Right lobe of liver (tissue), 4 donors: Measurements from ENCODE around the gene CC2D2B.

Source experiments
- CTCF ChIP-seq, 4 donors: fragments of 200-600 bp in 3 of 4; fragments of 450-650 bp in 1 of 4; IDR thresholded peaks; one replicate each; pipeline versions ENCODE4 v1.5.1 to v1.8.0; 2016 to 2022; ENCODE audit warnings: antibody characterized with exemption in 4 of 4, mild to moderate bottlenecking in 2 of 4
- POLR2A ChIP-seq: fragments of 450-650 bp; IDR thresholded peaks from one replicate; pipeline ENCODE4 v1.6.1; 2017; ENCODE audit warnings: antibody characterized with exemption, mild to moderate bottlenecking
- donor health status: DM: no; HTN: no; CAD: no.
- donor health status: DM: no; HTN: no; CAD: no.
- donor health status: DM: no; HTN: yes; CAD: no.

GRCh38 chr10:96046546-96046945 is 138.8 kb downstream of the CC2D2B start:
- TF ChIP-seq CTCF (IDR thresholded peaks at IDR 0.05) (no peak), POLR2A (no peak)
